ENCODE data around the gene CLDND1. TPM values are rescaled to one million over a fixed set of nuclear protein-coding genes. Genes with fewer than 3 reads are reported as not detected.

The CLDND1 gene
- total and polyA plus RNA-seq, 2 experiments from 2014 or later, result 59.8 to 92.7 TPM

- H3K4me3 ChIP-seq, result no peak overlapping the region
- no peak for TF ChIP-seq POLR2AphosphoS5 (IDR thresholded peaks at IDR 0.05; ENCODE audit: low read depth)
- no peak for TF ChIP-seq ZNF331 (CRISPR knock-in tag; IDR thresholded peaks at IDR 0.05; ENCODE audit: low read depth)
- no peak for TF ChIP-seq EZH2 (IDR thresholded peaks at IDR 0.05; ENCODE audit: low read depth, unreplicated experiment)
- TF ChIP-seq CTCF (conservative IDR thresholded peaks at IDR 0.05; ENCODE audit: low read depth in 2 of 2), result no peak
- TF ChIP-seq CREB1 (CRISPR knock-in tag; IDR thresholded peaks at IDR 0.05; ENCODE audit: low read depth), result no peak
- no peak for TF ChIP-seq EZH2phosphoT487 (IDR thresholded peaks at IDR 0.05; ENCODE audit: unreplicated experiment)
- no peak for TF ChIP-seq ZNF462 (CRISPR knock-in tag; IDR thresholded peaks at IDR 0.05)
- no peak for TF ChIP-seq JUNB (IDR thresholded peaks at IDR 0.05; ENCODE audit: unreplicated experiment)
- no peak for TF ChIP-seq ETS1 (IDR thresholded peaks at IDR 0.05)
- no peak for TF ChIP-seq ZNF114 (CRISPR knock-in tag; IDR thresholded peaks at IDR 0.05)
- TF ChIP-seq STAT1 (IDR thresholded peaks at IDR 0.05; ENCODE audit: unreplicated experiment), result no peak
- no peaks in the 10 kb centered on the region for H3K27me3 ChIP-seq (ENCODE audit: insufficient read depth)
- Mint-ChIP-seq H3K9me3 (no peaks in the 10 kb centered on the region), H3K27me3 (ENCODE audit: insufficient read depth, low read depth, poor library complexity) (peaks cover 2% of the 10 kb centered on the region), H3K4me3 (no peak overlapping the region), H3K4me1 (no peaks in the 10 kb centered on the region), H3K27ac (no peak overlapping the region), H3K36me3 (ENCODE audit: low read depth) (no peaks in the 10 kb centered on the region)
- H3K4me1 ChIP-seq (ENCODE audit: insufficient read depth), result no peaks in the 10 kb centered on the region
- no peak for ATAC-seq
- H3K4me2 ChIP-seq, result no peak overlapping the region
- no peaks in the 10 kb centered on the region for H3K9me2 ChIP-seq (ENCODE audit: insufficient read depth)
- no peak overlapping the region for H3K27ac ChIP-seq (ENCODE audit: low read depth)
- H3F3A ChIP-seq (replicated peaks; ENCODE audit: low read depth), result no peaks in the 10 kb centered on the region
- no peaks in the 10 kb centered on the region for H4K20me1 ChIP-seq (replicated peaks; ENCODE audit: insufficient read depth)
- no peaks in the 10 kb centered on the region for H3K79me2 ChIP-seq (replicated peaks; ENCODE audit: insufficient read depth)
- no peak overlapping the region for H2AFZ ChIP-seq
- H3K36me3 ChIP-seq (ENCODE audit: insufficient read depth), result no peaks in the 10 kb centered on the region
- no peak for DNase-seq (ENCODE audit: low spot score)
Measured at GRCh38 chr3:98556164-98557130, 33.7 kb upstream of the CLDND1 start.

Data from GM23338 (cell line).